Breast epithelium (tissue), 4 donors: ENCODE measurements around the gene TPRN. TPM values are rescaled to one million over a fixed set of nuclear protein-coding genes. Genes with fewer than 3 reads are reported as not detected.

ENCODE experiments used
- DNase-seq, 2 donors: peaks; one replicate each; pipeline ENCODE4 v3.0.0-alpha.2; 2019; ENCODE audit warnings: low spot score in 2 of 2
- H3K27ac ChIP-seq, 2 donors: fragments of 200-600 bp; sonication (generic) in 1 of 2; one replicate each; pipeline ENCODE4 v1.5.1; 2016 to 2019; ENCODE audit warnings: mild to moderate bottlenecking in 1 of 2
- H3K27me3 ChIP-seq, 2 donors: fragments of 200-600 bp; sonication (generic) in 1 of 2; one replicate each; pipeline versions ENCODE4 v1.5.1 to v1.6.0; 2017 to 2019; ENCODE audit warnings: control low read depth in 1 of 2, mild to moderate bottlenecking in 1 of 2
- H3K36me3 ChIP-seq: fragments of 200-600 bp; one replicate; pipeline ENCODE4 v1.5.1; 2019
- H3K4me1 ChIP-seq, 2 donors: fragments of 200-600 bp; sonication (generic); one replicate each; pipeline ENCODE4 v1.5.1; 2016 to 2019; ENCODE audit warnings: control low read depth in 1 of 2
- H3K4me3 ChIP-seq, 3 donors: fragments of 200-600 bp; sonication (generic); 1 replicate in 2 of 3; 2 replicates in 1 of 3; pipeline ENCODE4 v1.5.1; 2016 to 2019; ENCODE audit warnings: mild to moderate bottlenecking in 3 of 3, moderate library complexity in 2 of 3
- H3K9me3 ChIP-seq, 2 donors: fragments of 200-600 bp; sonication (generic) in 1 of 2; one replicate each; pipeline ENCODE4 v1.5.1; 2016 to 2019; ENCODE audit warnings: control low read depth in 1 of 2
- POLR2A ChIP-seq: fragments of 450-650 bp; IDR thresholded peaks from one replicate; pipeline ENCODE4 v1.6.1; 2016; ENCODE audit warnings: antibody characterized with exemption, mild to moderate bottlenecking, moderate library complexity
- POLR2AphosphoS5 ChIP-seq, 3 donors: sonication (generic); formaldehyde crosslinking; IDR thresholded peaks; one replicate each; pipeline ENCODE4 v1.6.1; 2017; ENCODE audit warnings: antibody characterized with exemption in 3 of 3
- intact Hi-C: fragments of 100-400 bp; cut with DNase I; formaldehyde crosslinking; loops from one replicate; pipeline ENCODE4 v1.15.1; 2023; ENCODE audit warnings: low total_unique reads
- total RNA-seq, 3 donors: library from RNA; depleted of rRNA; stranded (reverse); fragments of >200 nt; gene quantifications; one replicate each; pipeline ENCODE4 v1.1.0, GENCODE V29; 2016
- TF ChIP-seq, protein P1 (sequence below), 3 donors: fragments of 450-650 bp; IDR thresholded peaks; one replicate each; pipeline ENCODE4 v1.5.1; 2016 to 2017; ENCODE audit warnings: antibody characterized with exemption in 3 of 3, mild to moderate bottlenecking in 3 of 3, moderate library complexity in 3 of 3

TPRN gene
- total RNA-seq, 3 donors from 2014 or later: 4.0 to 9.2 (median 8.5) TPM

DNA sequence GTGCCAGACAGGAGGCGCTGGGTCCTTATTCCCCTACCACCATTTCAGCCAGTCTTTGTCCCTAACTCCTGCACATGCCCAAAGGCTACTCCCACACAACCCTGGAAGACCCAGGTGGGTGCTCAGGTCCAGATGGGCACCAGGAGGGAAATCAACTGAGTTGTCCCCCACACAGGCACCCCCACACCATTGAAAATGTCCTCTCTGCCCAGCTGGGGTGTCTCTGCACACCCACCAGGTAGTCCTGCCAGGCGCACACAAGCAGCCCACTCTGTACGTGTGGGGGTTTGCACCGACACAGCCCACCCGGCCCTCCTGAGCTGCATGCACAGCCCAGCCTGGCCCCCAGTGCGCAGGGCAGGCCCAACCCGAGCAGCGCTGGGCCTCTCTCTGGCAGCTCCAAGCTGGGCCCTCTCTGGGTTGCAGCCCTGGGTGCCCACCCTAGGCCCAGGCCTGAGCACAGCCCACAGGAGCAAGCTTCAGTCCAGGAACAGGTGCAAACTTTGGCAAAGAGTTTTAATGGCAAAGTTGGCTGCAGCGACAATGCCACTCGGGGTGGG is 19.3 kb upstream of the TPRN start:
- peaks cover 7 to 25% of the 10 kb centered on the region in 2 donors for H3K4me1 ChIP-seq
- H3K9me3 ChIP-seq: no peaks in the 10 kb centered on the region
- TF ChIP-seq, protein P1, sequence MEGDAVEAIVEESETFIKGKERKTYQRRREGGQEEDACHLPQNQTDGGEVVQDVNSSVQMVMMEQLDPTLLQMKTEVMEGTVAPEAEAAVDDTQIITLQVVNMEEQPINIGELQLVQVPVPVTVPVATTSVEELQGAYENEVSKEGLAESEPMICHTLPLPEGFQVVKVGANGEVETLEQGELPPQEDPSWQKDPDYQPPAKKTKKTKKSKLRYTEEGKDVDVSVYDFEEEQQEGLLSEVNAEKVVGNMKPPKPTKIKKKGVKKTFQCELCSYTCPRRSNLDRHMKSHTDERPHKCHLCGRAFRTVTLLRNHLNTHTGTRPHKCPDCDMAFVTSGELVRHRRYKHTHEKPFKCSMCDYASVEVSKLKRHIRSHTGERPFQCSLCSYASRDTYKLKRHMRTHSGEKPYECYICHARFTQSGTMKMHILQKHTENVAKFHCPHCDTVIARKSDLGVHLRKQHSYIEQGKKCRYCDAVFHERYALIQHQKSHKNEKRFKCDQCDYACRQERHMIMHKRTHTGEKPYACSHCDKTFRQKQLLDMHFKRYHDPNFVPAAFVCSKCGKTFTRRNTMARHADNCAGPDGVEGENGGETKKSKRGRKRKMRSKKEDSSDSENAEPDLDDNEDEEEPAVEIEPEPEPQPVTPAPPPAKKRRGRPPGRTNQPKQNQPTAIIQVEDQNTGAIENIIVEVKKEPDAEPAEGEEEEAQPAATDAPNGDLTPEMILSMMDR (IDR thresholded peaks at IDR 0.05): no peak
- TF ChIP-seq POLR2AphosphoS5 (IDR thresholded peaks at IDR 0.05): no peak
- no peak for TF ChIP-seq POLR2A
- H3K4me3 ChIP-seq: no peak overlapping the region
- intact Hi-C loops: no loop called here
- no peaks in the 10 kb centered on the region for H3K36me3 ChIP-seq
- no peaks in the 10 kb centered on the region for H3K27me3 ChIP-seq
- no peak overlapping the region for H3K27ac ChIP-seq
- no peak for DNase-seq

GRCh38 chr9:137218754-137219271 is 18.3 kb upstream of the TPRN start:
- Histone ChIP-seq H3K9me3 (no peaks in the 10 kb centered on the region), H3K27me3 (no peaks in the 10 kb centered on the region), H3K36me3 (no peaks in the 10 kb centered on the region), H3K4me1 (peaks cover 3 to 25% of the 10 kb centered on the region in 2 donors), H3K4me3 (no peak overlapping the region), H3K27ac (no peak overlapping the region)
- DNase-seq: no peak
- intact Hi-C loops: no loop called here
- TF ChIP-seq, protein P1 (IDR thresholded peaks at IDR 0.05): no peak
- no peak for TF ChIP-seq POLR2A
- no peak for TF ChIP-seq POLR2AphosphoS5 (IDR thresholded peaks at IDR 0.05)

GRCh38 chr9:137218212-137218753 is 17.7 kb upstream of the TPRN start:
- peaks cover 0 to 25% of the 10 kb centered on the region in 2 donors for H3K4me1 ChIP-seq
- no peaks in the 10 kb centered on the region for H3K9me3 ChIP-seq
- H3K4me3 ChIP-seq: peak overlapping the region in 2 of 3 donors; percentile 51 to 63
- TF ChIP-seq POLR2A (no peak), POLR2AphosphoS5 (IDR thresholded peaks at IDR 0.05) (no peak)
- TF ChIP-seq, protein P1 (IDR thresholded peaks at IDR 0.05): no peak
- H3K27me3 ChIP-seq: no peaks in the 10 kb centered on the region
- H3K36me3 ChIP-seq: no peaks in the 10 kb centered on the region
- no peak for DNase-seq
- intact Hi-C loops: no loop called here
- H3K27ac ChIP-seq: peak overlapping the region; percentile 80 to 88

- peak overlapping the region; percentile 80 to 88 for H3K27ac ChIP-seq
- H3K4me3 ChIP-seq: peak overlapping the region; percentile 14 to 63 (median 51)
These were observed 17.0 kb upstream of the TPRN start for GRCh38 chr9:137217276-137218211.

DNA sequence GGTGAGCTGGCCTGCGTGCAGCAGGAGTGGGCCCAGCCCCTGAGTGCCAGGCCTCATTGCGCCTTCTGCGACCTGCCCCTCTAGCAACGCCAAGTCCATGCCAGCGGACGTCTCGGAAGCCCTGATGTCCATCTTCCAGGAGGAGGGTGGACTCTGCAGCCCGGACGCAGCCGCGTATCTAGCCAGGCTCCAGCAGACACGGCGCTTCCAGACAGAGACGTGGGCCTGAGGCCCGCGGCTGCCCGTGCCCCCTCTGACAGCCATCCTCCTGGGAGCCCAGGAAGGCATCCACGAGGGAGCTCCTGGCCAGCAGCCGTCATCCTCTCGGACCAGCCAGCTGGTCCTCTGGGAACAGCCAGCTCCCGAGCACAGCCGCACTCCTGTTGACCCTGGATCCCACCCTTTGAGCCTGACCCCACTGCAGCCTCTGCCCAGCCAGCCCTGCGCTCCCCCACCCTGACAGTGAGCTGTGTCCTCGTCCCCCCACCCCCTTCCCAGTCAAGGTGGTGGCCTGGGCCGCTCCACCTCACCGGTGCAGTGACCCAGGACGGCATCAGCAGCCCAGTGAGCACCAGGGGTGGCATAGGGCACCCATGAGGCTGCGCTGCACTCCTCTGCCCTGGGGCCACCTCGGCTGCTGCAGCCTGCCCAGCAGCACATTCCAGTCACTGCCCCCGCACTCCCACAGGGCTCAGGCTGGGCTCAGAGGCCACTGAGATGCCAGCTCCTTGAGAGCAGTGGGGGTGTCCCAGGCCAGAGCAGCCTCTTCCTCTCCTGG is 15.8 kb upstream of the TPRN start:
- Histone ChIP-seq H3K27ac (peak overlapping the region in 1 of 2 donors; percentile 88), H3K4me3 (peak overlapping the region in 1 of 3 donors; percentile 63), H3K4me1 (peaks cover 0 to 25% of the 10 kb centered on the region in 2 donors), H3K36me3 (no peaks in the 10 kb centered on the region), H3K9me3 (no peaks in the 10 kb centered on the region), H3K27me3 (no peaks in the 10 kb centered on the region)
- DNase-seq: no peak
- intact Hi-C loops: no loop called here
- no peak for TF ChIP-seq POLR2A
- TF ChIP-seq POLR2AphosphoS5 (IDR thresholded peaks at IDR 0.05): no peak
- TF ChIP-seq, protein P1 (IDR thresholded peaks at IDR 0.05): no peak

More at GRCh38 chr9:137217276-137218211, 17.0 kb upstream of the TPRN start:
- no peaks in the 10 kb centered on the region for H3K9me3 ChIP-seq
- no peaks in the 10 kb centered on the region for H3K36me3 ChIP-seq
- no peaks in the 10 kb centered on the region for H3K27me3 ChIP-seq
- intact Hi-C loops: no loop called here
- peak; percentile 86 to 92 for DNase-seq
- no peak for TF ChIP-seq POLR2A
- H3K4me1 ChIP-seq: peaks cover 0 to 25% of the 10 kb centered on the region in 2 donors
